Non-pigmented ciliary epithelial cell (primary cell): ENCODE results near the gene BIN1.

ENCODE experiments used
- DNase-seq: peaks from one replicate; pipeline ENCODE4 v3.0.0-alpha.2; 2010; ENCODE audit warnings: low read depth

The BIN1 gene

GRCh38 chr2:127106991-127107621 lies at the start of gene BIN1:
BIN1 (minus strand) TSS chr2:127107154; CDS start chr2:127106943, 211 bp downstream.
- peak; percentile 55 for DNase-seq

- no peak for DNase-seq
These were observed 49.0 kb upstream of the BIN1 start for GRCh38 chr2:127155947-127156346.

GRCh38 chr2:127155028-127155581 lies 48.2 kb upstream of the BIN1 start:
- no peak for DNase-seq

GRCh38 chr2:127154396-127154795 lies 47.4 kb upstream of the BIN1 start:
- no peak for DNase-seq

GRCh38 chr2:127153691-127154158 lies 46.8 kb upstream of the BIN1 start:
- DNase-seq: peak; percentile 65

- no peak for DNase-seq
These were observed 44.0 kb upstream of the BIN1 start for GRCh38 chr2:127150996-127151395.

GRCh38 chr2:127149384-127149783 lies 42.4 kb upstream of the BIN1 start:
- peak; percentile 88 for DNase-seq

GRCh38 chr2:127146820-127147502 lies 40.0 kb upstream of the BIN1 start:
- no peak for DNase-seq

- DNase-seq: no peak
These were observed 39.2 kb upstream of the BIN1 start for GRCh38 chr2:127146071-127146725.

- DNase-seq: no peak
These were observed 38.4 kb upstream of the BIN1 start for GRCh38 chr2:127145280-127145895.

- peak; percentile 48 for DNase-seq
These were observed 37.2 kb upstream of the BIN1 start for GRCh38 chr2:127143841-127144782.

GRCh38 chr2:127142663-127143630 lies 36.0 kb upstream of the BIN1 start:
- DNase-seq: no peak

- DNase-seq: no peak
These were observed 33.6 kb upstream of the BIN1 start for GRCh38 chr2:127140538-127140937.

GRCh38 chr2:127139766-127140165 lies 32.8 kb upstream of the BIN1 start:
- no peak for DNase-seq

GRCh38 chr2:127138281-127138680 lies 31.3 kb upstream of the BIN1 start:
- DNase-seq: no peak

- DNase-seq: no peak
These were observed 30.8 kb upstream of the BIN1 start for GRCh38 chr2:127137741-127138140.

GRCh38 chr2:127137225-127137624 lies 30.3 kb upstream of the BIN1 start:
- no peak for DNase-seq

GRCh38 chr2:127134833-127135830 lies 28.2 kb upstream of the BIN1 start:
- DNase-seq: no peak

- no peak for DNase-seq
These were observed 27.3 kb upstream of the BIN1 start for GRCh38 chr2:127134235-127134634.
